Liver (tissue), 3 donors: ENCODE measurements around the gene ATXN1.

Experiments
- CTCF ChIP-seq: fragments of 150-350 bp; IDR thresholded peaks from 2 replicates; pipeline ENCODE4 v1.5.1; 2017; ENCODE audit warnings: improper control_type of control experiment, low read depth, low read length; ENCODE audit not compliant: missing input control
- EGR1 ChIP-seq, 2 donors: IDR thresholded peaks; 2 replicates each; pipeline ENCODE4 v1.6.1; 2016 to 2018; ENCODE audit warnings: antibody characterized with exemption in 2 of 2, low read depth in 2 of 2
- FOXA1 ChIP-seq: IDR thresholded peaks from 2 replicates; pipeline ENCODE4 v1.6.1; 2016; ENCODE audit warnings: antibody characterized with exemption
- GABPA ChIP-seq, 2 donors: IDR thresholded peaks in 1 of 2; conservative IDR thresholded peaks in 1 of 2; 2 replicates each; pipeline ENCODE4 v1.6.1; 2016; ENCODE audit warnings: antibody characterized with exemption in 2 of 2, mild to moderate bottlenecking in 1 of 2, moderate library complexity in 1 of 2
- NR2F2 ChIP-seq: IDR thresholded peaks from 2 replicates; pipeline ENCODE4 v1.6.1; 2016; ENCODE audit warnings: antibody characterized with exemption
- RAD21 ChIP-seq, 2 donors: IDR thresholded peaks; 2 replicates each; pipeline ENCODE4 v1.6.1; 2016; ENCODE audit warnings: antibody characterized with exemption in 2 of 2, mild to moderate bottlenecking in 2 of 2
- REST ChIP-seq: IDR thresholded peaks from 2 replicates; pipeline ENCODE4 v1.6.1; 2016; ENCODE audit warnings: antibody characterized with exemption, mild to moderate bottlenecking
- RXRA ChIP-seq, 2 donors: IDR thresholded peaks; 2 replicates each; pipeline ENCODE4 v1.6.1; 2017 to 2018; ENCODE audit warnings: antibody characterized with exemption in 2 of 2, mild to moderate bottlenecking in 1 of 2
- TAF1 ChIP-seq: conservative IDR thresholded peaks from 2 replicates; pipeline ENCODE4 v1.6.1; 2016; ENCODE audit warnings: antibody characterized with exemption, mild to moderate bottlenecking
- YY1 ChIP-seq: IDR thresholded peaks from 2 replicates; pipeline ENCODE4 v1.6.1; 2016; ENCODE audit warnings: antibody characterized with exemption, mild to moderate bottlenecking
- donor health status: healthy.
- donor health status: healthy.

- TF ChIP-seq TAF1 (no peak), CTCF (no peak), GABPA (IDR thresholded peaks at IDR 0.05 in 1 of 2, conservative IDR thresholded peaks at IDR 0.05 in 1 of 2) (no peak), RAD21 (IDR thresholded peaks at IDR 0.05) (no peak), NR2F2 (no peak), EGR1 (IDR thresholded peaks at IDR 0.05; ENCODE audit: low read depth in 2 of 2) (no peak), FOXA1 (no peak), REST (no peak), YY1 (no peak), RXRA (IDR thresholded peaks at IDR 0.05) (no peak)
These were observed 398.3 kb downstream of the ATXN1 start for GRCh38 chr6:16362819-16363589.
